Testis (tissue), 3 donors: ENCODE results near the gene CCT6A. TPM values are rescaled to one million over a fixed set of nuclear protein-coding genes. Genes with fewer than 3 reads are reported as not detected.
"Not testable (repeated sequence)": the region's sequence is repeated elsewhere in the genome, so short reads cannot be mapped to it uniquely, and the experiment has no call there.

ENCODE experiments used
- DNase-seq: peaks from one replicate; pipeline ENCODE4 v3.0.0-alpha.2; 2019
- H3K27ac ChIP-seq, 2 donors: fragments of 200-600 bp; sonication (generic); one replicate each; pipeline ENCODE4 v1.5.1; 2019
- H3K27me3 ChIP-seq: fragments of 200-600 bp; sonication (generic); one replicate; pipeline ENCODE4 v1.5.1; 2019
- H3K36me3 ChIP-seq: fragments of 200-600 bp; sonication (generic); one replicate; pipeline ENCODE4 v1.5.1; 2017; ENCODE audit warnings: low read depth; ENCODE audit errors: missing control alignments
- H3K4me1 ChIP-seq: fragments of 200-600 bp; sonication (generic); one replicate; pipeline ENCODE4 v1.5.1; 2019
- H3K4me3 ChIP-seq, 2 donors: fragments of 200-600 bp; sonication (generic); one replicate each; pipeline ENCODE4 v1.5.1; 2017 to 2019
- H3K9me3 ChIP-seq: fragments of 200-600 bp; sonication (generic); one replicate; pipeline ENCODE4 v1.5.1; 2017
- CTCF ChIP-seq, 3 experiments: fragments of 450-650 bp in 2 of 3; fragments of 200-600 bp in 1 of 3; sonication (generic) in 1 of 3; IDR thresholded peaks; one replicate each; pipeline ENCODE4 v1.5.1; 2016 to 2019; ENCODE audit warnings: antibody characterized with exemption in 3 of 3, mild to moderate bottlenecking in 2 of 3, moderate library complexity in 1 of 3
- POLR2A ChIP-seq: fragments of 450-650 bp; IDR thresholded peaks from one replicate; pipeline ENCODE4 v1.6.1; 2017; ENCODE audit warnings: antibody characterized with exemption, mild to moderate bottlenecking, moderate library complexity
- WGBS, 2 donors: methylation state at CpG; one replicate each; pipeline ENCODE4 v1.1.5; 2018; 5-methylcytosine and 5-hydroxymethylcytosine counted together
- intact Hi-C: fragments of 100-400 bp; cut with DNase I; formaldehyde crosslinking; loops from one replicate; pipeline ENCODE4 v1.15.1; 2023; ENCODE audit warnings: low total_unique reads
- polyA plus RNA-seq: library from polyadenylated mRNA; stranded (reverse); fragments of 350-450 nt; fragmentation: Illumina TruSeq; extraction: RNeasy Lipid Tissue Mini Kit (QIAGEN cat#74804); gene quantifications from one replicate; pipeline ENCODE4 v1.2.3, GENCODE V29; 2014; ENCODE audit warnings: low read depth, low replicate concordance; ENCODE audit not compliant: insufficient read depth
- total RNA-seq, 2 donors: library from RNA; depleted of rRNA; stranded (reverse); fragments of >200 nt; gene quantifications; one replicate each; pipeline ENCODE4 v1.2.3, GENCODE V29; 2016

The CCT6A gene
- total and polyA plus RNA-seq, 3 donors from 2014 or later, result 90.4 to 103 (median 96.4) TPM

- Histone ChIP-seq H3K4me3 (no peak overlapping the region), H3K27me3 (no peaks in the 10 kb centered on the region), H3K27ac (no peak overlapping the region), H3K36me3 (no peaks in the 10 kb centered on the region), H3K9me3 (no peaks in the 10 kb centered on the region), H3K4me1 (no peaks in the 10 kb centered on the region)
- intact Hi-C loops, result no loop called here
- no peak for DNase-seq
- no peak for TF ChIP-seq CTCF (IDR thresholded peaks at IDR 0.05)
- TF ChIP-seq POLR2A, result no peak
- WGBS, 2 donors, result 90 to 95% methylated on average over 9 of the region's 9 CpGs
These were observed 22.5 kb upstream of the CCT6A start for GRCh38 chr7:56028942-56029630.

DNA sequence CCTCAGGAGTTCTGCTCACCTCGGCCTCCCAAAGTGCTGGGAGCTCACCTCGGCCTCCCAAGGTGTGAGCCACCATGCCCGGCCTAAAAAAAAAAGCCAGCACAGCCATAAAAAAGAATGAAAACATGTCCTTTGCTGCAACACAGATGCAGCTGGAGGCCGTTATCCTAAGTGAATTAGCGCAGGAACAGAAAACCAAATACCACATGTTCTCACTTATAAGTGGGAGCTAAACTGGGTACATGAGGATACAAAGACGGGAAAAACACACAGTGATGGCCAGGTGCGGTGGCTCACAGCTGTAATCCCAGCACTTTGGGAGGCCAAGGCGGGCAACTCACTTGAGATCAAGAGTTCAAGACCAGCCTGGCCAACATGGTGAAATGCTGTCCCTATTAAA is 21.2 kb upstream of the CCT6A start:
- Histone ChIP-seq H3K4me3 (no peak overlapping the region), H3K27ac (no peak overlapping the region), H3K36me3 (no peaks in the 10 kb centered on the region), H3K4me1 (no peaks in the 10 kb centered on the region), H3K9me3 (no peaks in the 10 kb centered on the region), H3K27me3 (no peaks in the 10 kb centered on the region)
- intact Hi-C loops, result no loop called here
- TF ChIP-seq POLR2A (no peak), CTCF (IDR thresholded peaks at IDR 0.05) (no peak)
- 88 to 96% methylated on average over 8 of the region's 8 CpGs for WGBS, 2 donors
- DNase-seq, result no peak

DNA sequence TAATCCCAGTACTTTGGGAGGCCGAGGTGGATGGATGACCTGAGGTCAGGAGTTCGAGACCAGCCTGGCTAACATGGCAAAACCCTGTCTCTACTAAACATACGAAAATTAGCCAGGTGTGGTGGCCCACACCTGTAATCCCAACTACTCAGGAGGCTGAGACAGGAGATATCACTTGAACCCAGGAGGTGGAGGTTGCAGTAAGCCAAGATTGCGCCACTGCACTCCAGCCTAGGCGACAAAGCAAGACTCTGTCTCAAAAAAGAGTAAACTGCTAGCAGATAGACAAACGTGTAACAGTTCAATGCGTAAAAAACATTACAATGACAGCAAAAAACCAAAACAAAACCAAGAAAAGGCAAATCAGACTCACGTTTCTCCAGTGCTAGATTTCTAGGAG is 20.0 kb upstream of the CCT6A start:
- intact Hi-C loops, H3K27ac ChIP-seq, H3K27me3 ChIP-seq, DNase-seq, H3K4me1 ChIP-seq, H3K9me3 ChIP-seq, H3K4me3 ChIP-seq, H3K36me3 ChIP-seq: not testable (repeated sequence)
- 76 to 79% methylated on average over 8 of the region's 8 CpGs for WGBS, 2 donors

DNA sequence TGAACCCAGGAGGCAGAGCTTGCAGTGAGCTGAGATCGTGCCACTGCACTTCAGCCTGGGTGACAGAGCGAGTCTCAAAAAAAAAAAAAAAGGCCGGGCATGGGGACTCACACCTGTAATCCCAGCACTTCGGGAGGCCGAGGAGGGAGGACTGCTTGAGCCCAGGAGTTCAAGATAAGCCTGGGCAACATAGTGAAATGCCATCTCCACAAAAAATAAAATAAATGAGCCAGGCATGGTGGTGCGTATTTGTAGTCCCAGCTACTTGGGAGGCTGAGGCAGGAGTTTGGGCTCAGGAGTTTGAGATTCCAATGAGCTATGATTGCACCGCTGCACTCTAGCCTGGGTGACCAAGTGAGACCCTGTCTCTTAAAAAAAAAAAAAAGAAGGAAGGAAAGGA is 19.0 kb upstream of the CCT6A start:
- H3K9me3 ChIP-seq, H3K4me3 ChIP-seq, H3K27ac ChIP-seq, intact Hi-C loops, DNase-seq, H3K4me1 ChIP-seq, H3K36me3 ChIP-seq, H3K27me3 ChIP-seq: not testable (repeated sequence)
- 94 to 95% methylated on average over 7 of the region's 7 CpGs for WGBS, 2 donors

GRCh38 chr7:56033671-56034432 is 17.7 kb upstream of the CCT6A start:
- intact Hi-C loops, result no loop called here
- Histone ChIP-seq H3K27ac (no peak overlapping the region), H3K27me3 (no peaks in the 10 kb centered on the region), H3K4me1 (no peaks in the 10 kb centered on the region), H3K9me3 (no peaks in the 10 kb centered on the region), H3K36me3 (no peaks in the 10 kb centered on the region), H3K4me3 (peak overlapping the region; percentile 51 to 59)
- TF ChIP-seq CTCF (IDR thresholded peaks at IDR 0.05) (peak in 1 of 3 experiments; percentile 12), POLR2A (no peak)
- peak; percentile 62 for DNase-seq
- WGBS, 2 donors, result 1% methylated on average over 23 to 24 of the region's 27 CpGs
